GM13976 (cell line): ENCODE measurements around the gene ITIH4.

ENCODE experiments used
- DNase-seq: peaks from one replicate; pipeline ENCODE4 v3.0.0; 2012; ENCODE audit warnings: low spot score
- CTCF ChIP-seq: IDR thresholded peaks from 2 replicates; pipeline ENCODE4 v1.5.1; 2012; ENCODE audit warnings: borderline replicate concordance, mild to moderate bottlenecking; ENCODE audit not compliant: insufficient read depth; ENCODE audit errors: extremely low read depth, missing control alignments, control extremely low read depth
- in situ Hi-C: fragments of 300-500 bp; cut with MboI; formaldehyde crosslinking; loops from one replicate; pipeline ENCODE4 v1.12.0; 2022; ENCODE audit warnings: low sequenced_read_pairs, mixed read lengths, inconsistent platforms; ENCODE audit not compliant: unreplicated experiment

Gene ITIH4

GRCh38 chr3:52811452-52812011 is 18.9 kb downstream of the ITIH4 start:
- DNase-seq: no peak
- TF ChIP-seq CTCF: no peak
- in situ Hi-C loops: no loop called here

- in situ Hi-C loops: no loop called here
- TF ChIP-seq CTCF: no peak
- no peak for DNase-seq
Measured at GRCh38 chr3:52810923-52811322, 19.5 kb downstream of the ITIH4 start.

- no peak for DNase-seq
- in situ Hi-C loops: no loop called here
- TF ChIP-seq CTCF: no peak
Measured at GRCh38 chr3:52809662-52810377, 20.7 kb downstream of the ITIH4 start.

GRCh38 chr3:52809149-52809548 is 21.3 kb downstream of the ITIH4 start:
- no peak for DNase-seq
- in situ Hi-C loops: no loop called here
- TF ChIP-seq CTCF: no peak

GRCh38 chr3:52805270-52806039 is 25.0 kb downstream of the ITIH4 start:
- no peak for TF ChIP-seq CTCF
- DNase-seq: no peak
- in situ Hi-C loops: no loop called here

- DNase-seq: no peak
- in situ Hi-C loops: no loop called here
- no peak for TF ChIP-seq CTCF
Measured at GRCh38 chr3:52801839-52802238, 28.6 kb downstream of the ITIH4 start.
